ENCODE measurements around the gene ANKRD33B.

DNA sequence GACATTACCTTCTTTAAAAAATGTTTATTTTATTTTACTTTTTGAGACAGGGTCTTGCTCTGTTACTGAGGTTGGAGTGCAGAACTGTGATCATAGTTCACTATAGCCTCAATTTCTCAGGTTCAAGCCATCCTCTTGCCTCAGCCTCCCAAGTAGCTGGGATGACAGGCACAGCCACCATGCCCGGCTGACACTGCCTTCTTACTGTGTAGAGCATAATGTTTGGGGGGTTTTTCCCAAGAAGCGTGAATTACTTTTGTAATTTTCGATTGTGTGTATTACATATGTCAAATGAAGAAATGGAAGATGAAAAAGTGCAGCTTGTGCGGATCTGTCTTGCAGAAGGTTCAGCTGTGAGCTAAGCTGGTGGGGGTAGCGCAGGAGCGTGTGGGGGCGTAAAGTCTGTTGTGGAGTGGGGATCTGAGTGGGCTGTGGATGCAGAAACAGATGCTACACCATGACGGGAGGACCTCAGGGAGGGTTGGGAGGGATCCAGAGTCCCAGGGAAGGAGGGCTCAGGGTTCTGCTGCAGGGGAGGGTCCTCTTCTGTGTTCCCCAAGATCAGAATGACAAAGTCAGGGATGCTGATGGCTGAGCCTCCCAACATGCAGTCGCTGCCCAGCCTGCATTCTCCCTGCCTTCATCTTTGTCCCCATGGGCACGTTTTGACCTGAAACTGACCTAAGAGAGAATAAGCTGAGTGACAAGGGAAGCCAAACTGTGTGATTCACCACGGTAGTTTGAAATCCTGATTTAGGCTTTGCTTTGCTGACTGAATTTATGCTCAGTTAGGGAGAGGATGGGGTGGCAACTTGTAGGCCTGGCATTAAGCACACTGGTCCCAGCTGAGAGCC lies 6.8 kb upstream of the ANKRD33B start:
- TF ChIP-seq, protein P1, sequence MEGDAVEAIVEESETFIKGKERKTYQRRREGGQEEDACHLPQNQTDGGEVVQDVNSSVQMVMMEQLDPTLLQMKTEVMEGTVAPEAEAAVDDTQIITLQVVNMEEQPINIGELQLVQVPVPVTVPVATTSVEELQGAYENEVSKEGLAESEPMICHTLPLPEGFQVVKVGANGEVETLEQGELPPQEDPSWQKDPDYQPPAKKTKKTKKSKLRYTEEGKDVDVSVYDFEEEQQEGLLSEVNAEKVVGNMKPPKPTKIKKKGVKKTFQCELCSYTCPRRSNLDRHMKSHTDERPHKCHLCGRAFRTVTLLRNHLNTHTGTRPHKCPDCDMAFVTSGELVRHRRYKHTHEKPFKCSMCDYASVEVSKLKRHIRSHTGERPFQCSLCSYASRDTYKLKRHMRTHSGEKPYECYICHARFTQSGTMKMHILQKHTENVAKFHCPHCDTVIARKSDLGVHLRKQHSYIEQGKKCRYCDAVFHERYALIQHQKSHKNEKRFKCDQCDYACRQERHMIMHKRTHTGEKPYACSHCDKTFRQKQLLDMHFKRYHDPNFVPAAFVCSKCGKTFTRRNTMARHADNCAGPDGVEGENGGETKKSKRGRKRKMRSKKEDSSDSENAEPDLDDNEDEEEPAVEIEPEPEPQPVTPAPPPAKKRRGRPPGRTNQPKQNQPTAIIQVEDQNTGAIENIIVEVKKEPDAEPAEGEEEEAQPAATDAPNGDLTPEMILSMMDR (conservative IDR thresholded peaks at IDR 0.05; ENCODE audit: low read depth, low read length): no peak
- no peak for TF ChIP-seq EZH2 (IDR thresholded peaks at IDR 0.05; ENCODE audit: low read length, unreplicated experiment)

All from PC-3 (cell line).